ENCODE measurements around the gene RUBCN. TPM values are rescaled to one million over a fixed set of nuclear protein-coding genes. Genes with fewer than 3 reads are reported as not detected.

Gene RUBCN
- total RNA-seq, 1 donor = 28.1 TPM

GRCh38 chr3:197690754-197691153, 46.0 kb downstream of the RUBCN start:
- no peak for TF ChIP-seq CTCF (IDR thresholded peaks at IDR 0.05; ENCODE audit: insufficient read depth, low read depth, low read length)
- no peak for DNase-seq (ENCODE audit: low read depth)
- H3K4me3 ChIP-seq (ENCODE audit: low read depth, low read length) = no peak overlapping the region

DNA sequence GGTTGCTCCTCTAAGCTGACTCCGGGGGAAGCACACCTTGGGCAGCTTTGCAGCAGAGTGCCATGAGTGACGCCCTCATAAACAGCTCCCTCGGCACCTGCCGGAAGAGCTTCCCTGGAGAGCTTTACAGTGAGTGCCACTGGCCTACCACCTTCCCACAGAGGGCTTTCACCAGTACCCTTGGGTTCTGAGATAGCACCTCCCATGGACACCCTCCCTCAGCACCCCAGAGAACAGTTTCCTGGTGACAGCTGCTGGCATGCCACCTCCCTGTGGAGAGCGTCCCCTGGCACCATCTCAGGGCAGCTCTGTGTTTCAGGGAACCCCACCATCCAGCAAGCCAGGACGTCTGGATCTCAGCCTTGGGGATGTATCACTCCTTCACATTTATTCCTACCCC, 49.1 kb downstream of the RUBCN start:
- H3K4me3 ChIP-seq (ENCODE audit: low read depth, low read length) = no peak overlapping the region
- TF ChIP-seq CTCF (IDR thresholded peaks at IDR 0.05; ENCODE audit: insufficient read depth, low read depth, low read length) = no peak
- no peak for DNase-seq (ENCODE audit: low read depth)

DNA sequence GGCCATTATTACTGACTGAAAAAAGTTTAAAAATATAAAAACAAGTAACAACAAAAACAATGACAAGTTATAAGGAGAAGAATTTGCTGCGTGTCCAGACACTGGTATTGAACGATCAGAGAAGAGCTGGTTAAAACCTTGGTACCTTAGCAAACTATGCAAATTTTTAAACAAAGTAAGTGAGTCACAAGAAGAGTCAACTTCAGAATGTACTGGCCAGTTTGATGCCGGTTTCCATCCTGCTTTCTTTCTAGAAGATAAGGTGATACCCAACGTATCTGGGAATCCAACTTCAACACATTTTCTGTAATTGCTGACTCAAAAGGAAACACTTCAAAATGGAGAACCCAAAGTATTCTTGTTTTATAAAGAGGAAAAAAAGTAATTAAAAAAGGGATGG, 49.8 kb downstream of the RUBCN start:
- DNase-seq (ENCODE audit: low read depth) = no peak
- no peak for TF ChIP-seq CTCF (IDR thresholded peaks at IDR 0.05; ENCODE audit: insufficient read depth, low read depth, low read length)
- no peak overlapping the region for H3K4me3 ChIP-seq (ENCODE audit: low read depth, low read length)

GRCh38 chr3:197685546-197685945, 51.2 kb downstream of the RUBCN start:
- TF ChIP-seq CTCF (IDR thresholded peaks at IDR 0.05; ENCODE audit: insufficient read depth, low read depth, low read length) = no peak
- H3K4me3 ChIP-seq (ENCODE audit: low read depth, low read length) = no peak overlapping the region
- DNase-seq (ENCODE audit: low read depth) = no peak

- TF ChIP-seq CTCF (IDR thresholded peaks at IDR 0.05; ENCODE audit: insufficient read depth, low read depth, low read length) = no peak
- DNase-seq (ENCODE audit: low read depth) = no peak
- H3K4me3 ChIP-seq (ENCODE audit: low read depth, low read length) = no peak overlapping the region
Measured at GRCh38 chr3:197683191-197683590, 53.5 kb downstream of the RUBCN start.

GRCh38 chr3:197682713-197683112, 54.0 kb downstream of the RUBCN start:
- no peak overlapping the region for H3K4me3 ChIP-seq (ENCODE audit: low read depth, low read length)
- no peak for DNase-seq (ENCODE audit: low read depth)
- TF ChIP-seq CTCF (IDR thresholded peaks at IDR 0.05; ENCODE audit: insufficient read depth, low read depth, low read length) = peak; percentile 6

DNA sequence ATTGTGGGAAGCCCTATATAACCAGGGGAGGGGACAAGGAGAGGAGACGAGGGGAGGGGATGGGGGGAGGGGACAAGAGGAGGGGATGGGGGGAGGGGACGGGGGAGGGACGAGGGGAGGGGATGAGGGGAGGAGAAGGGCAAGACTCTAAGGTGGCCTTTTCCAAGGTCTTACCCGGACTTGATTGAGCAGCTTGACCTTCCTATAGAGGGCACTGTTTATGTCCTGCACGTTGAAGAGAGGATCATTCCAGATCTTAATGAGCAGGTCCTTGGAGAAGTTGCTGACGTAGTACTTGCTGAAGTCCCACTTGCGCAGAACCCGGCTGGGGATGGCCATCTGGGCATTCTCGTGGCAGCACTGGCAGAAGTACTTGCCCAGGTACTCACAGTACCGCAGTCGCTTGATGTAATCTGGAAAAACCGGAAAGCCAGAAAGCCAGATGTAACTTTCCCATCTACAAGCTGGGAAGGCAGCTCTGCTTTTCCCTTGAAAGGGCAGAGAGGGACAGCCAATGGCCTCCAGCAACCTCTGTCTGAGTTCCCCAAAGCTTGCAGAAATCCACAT, 55.7 kb downstream of the RUBCN start:
- no peak overlapping the region for H3K4me3 ChIP-seq (ENCODE audit: low read depth, low read length)
- DNase-seq (ENCODE audit: low read depth) = no peak
- TF ChIP-seq CTCF (IDR thresholded peaks at IDR 0.05; ENCODE audit: insufficient read depth, low read depth, low read length) = no peak
